A549 treated with dexamethasone at 1 μM for 4 hours (cell line): ENCODE results near the gene UBLCP1. TPM values are rescaled to one million over a fixed set of nuclear protein-coding genes. Genes with fewer than 3 reads are reported as not detected.

Source experiments
- total RNA-seq: library from RNA; stranded (reverse); fragments of 200-300 nt; extraction: Qiagen RNA extraction; gene quantifications from 5 replicates; pipeline ENCODE4 v1.2.3, GENCODE V29; 2022

UBLCP1 gene
- total RNA-seq, result 32.4 to 37.3 TPM (median 33.3 TPM) in 5 replicates

GRCh38 chr5:159262859-159263568, at the start of gene UBLCP1:
TSS of gene UBLCP1 (plus strand) at chr5:159263290. CDS start at chr5:159268916, 5,626 bp downstream.

GRCh38 chr5:159330131-159330800, 67.2 kb downstream of the UBLCP1 start, which contains the start of gene IL12B:
TSS of gene IL12B (minus strand) at chr5:159330487. CDS start at chr5:159326782, 3,705 bp downstream.

Other genes with a start within 250 kb of the UBLCP1 start
- gene EBF1, start 163.4 kb upstream of the UBLCP1 start, total RNA-seq, result 0.33 to 0.95 TPM (median 0.52 TPM) in 5 replicates
- gene RNF145, start 53.7 kb upstream of the UBLCP1 start, total RNA-seq, result 128 to 140 TPM (median 133 TPM) in 5 replicates
- 0.02 to 0.07 TPM (median 0.02 TPM) in 3 of 5 replicates, not detected in the others for gene IL12B, start 67.2 kb downstream of the UBLCP1 start, total RNA-seq